ENCODE results near the gene TCF7L1.
"Not testable (repeated sequence)": the region's sequence is repeated elsewhere in the genome, so short reads cannot be mapped to it uniquely, and the experiment has no call there.

TCF7L1 gene

GRCh38 chr2:85333877-85334276 is 200.7 kb downstream of the TCF7L1 start:
- H3K9ac ChIP-seq (ENCODE audit: low read depth, low read length); H3K4me2 ChIP-seq (ENCODE audit: low read length); H3K36me3 ChIP-seq (ENCODE audit: insufficient read depth, low read length); H3K9me3 ChIP-seq (replicated peaks; ENCODE audit: low read length); H3K4me3 ChIP-seq (ENCODE audit: low read length); H3K4me1 ChIP-seq (ENCODE audit: control insufficient read depth, insufficient read depth, low read length): not testable (repeated sequence)
- peaks cover 15% of the 10 kb centered on the region for H3K27me3 ChIP-seq (ENCODE audit: control insufficient read depth, insufficient read depth, low read length)

GRCh38 chr2:85334928-85335327 is 201.7 kb downstream of the TCF7L1 start:
- no peak overlapping the region for H3K4me2 ChIP-seq (ENCODE audit: low read length)
- no peaks in the 10 kb centered on the region for H3K9me3 ChIP-seq (replicated peaks; ENCODE audit: low read length)
- H3K36me3 ChIP-seq (ENCODE audit: insufficient read depth, low read length): no peaks in the 10 kb centered on the region
- H3K27me3 ChIP-seq (ENCODE audit: control insufficient read depth, insufficient read depth, low read length): peaks cover 15% of the 10 kb centered on the region
- no peak overlapping the region for H3K4me3 ChIP-seq (ENCODE audit: low read length)
- H3K9ac ChIP-seq (ENCODE audit: low read depth, low read length): no peak overlapping the region
- H3K4me1 ChIP-seq (ENCODE audit: control insufficient read depth, insufficient read depth, low read length): no peaks in the 10 kb centered on the region

GRCh38 chr2:85340034-85340892 is 207.1 kb downstream of the TCF7L1 start:
- Histone ChIP-seq H3K36me3 (ENCODE audit: insufficient read depth, low read length) (peaks cover 16% of the 10 kb centered on the region), H3K4me3 (ENCODE audit: low read length) (peak overlapping the region; percentile 26), H3K4me2 (ENCODE audit: low read length) (peak overlapping the region; percentile 68), H3K4me1 (ENCODE audit: control insufficient read depth, insufficient read depth, low read length) (no peaks in the 10 kb centered on the region), H3K9ac (ENCODE audit: low read depth, low read length) (no peak overlapping the region), H3K9me3 (replicated peaks; ENCODE audit: low read length) (no peaks in the 10 kb centered on the region), H3K27me3 (ENCODE audit: control insufficient read depth, insufficient read depth, low read length) (peaks cover 15% of the 10 kb centered on the region)

- Histone ChIP-seq H3K4me3 (ENCODE audit: low read length) (no peak overlapping the region), H3K9me3 (replicated peaks; ENCODE audit: low read length) (no peaks in the 10 kb centered on the region), H3K27me3 (ENCODE audit: control insufficient read depth, insufficient read depth, low read length) (peaks cover 15% of the 10 kb centered on the region), H3K4me1 (ENCODE audit: control insufficient read depth, insufficient read depth, low read length) (no peaks in the 10 kb centered on the region), H3K9ac (ENCODE audit: low read depth, low read length) (no peak overlapping the region), H3K36me3 (ENCODE audit: insufficient read depth, low read length) (peaks cover 28% of the 10 kb centered on the region), H3K4me2 (ENCODE audit: low read length) (no peak overlapping the region)
Measured at GRCh38 chr2:85341269-85342029, 208.3 kb downstream of the TCF7L1 start.

GRCh38 chr2:85342156-85342555 is 209.0 kb downstream of the TCF7L1 start:
- no peak overlapping the region for H3K4me3 ChIP-seq (ENCODE audit: low read length)
- no peak overlapping the region for H3K9ac ChIP-seq (ENCODE audit: low read depth, low read length)
- H3K36me3 ChIP-seq (ENCODE audit: insufficient read depth, low read length): peaks cover 33% of the 10 kb centered on the region
- H3K27me3 ChIP-seq (ENCODE audit: control insufficient read depth, insufficient read depth, low read length): peaks cover 15% of the 10 kb centered on the region
- no peak overlapping the region for H3K4me2 ChIP-seq (ENCODE audit: low read length)
- H3K9me3 ChIP-seq (replicated peaks; ENCODE audit: low read length): no peaks in the 10 kb centered on the region
- no peaks in the 10 kb centered on the region for H3K4me1 ChIP-seq (ENCODE audit: control insufficient read depth, insufficient read depth, low read length)

GRCh38 chr2:85343207-85343895 is 210.2 kb downstream of the TCF7L1 start:
- not testable (repeated sequence) for H3K4me3 ChIP-seq (ENCODE audit: low read length); H3K9me3 ChIP-seq (replicated peaks; ENCODE audit: low read length); H3K4me2 ChIP-seq (ENCODE audit: low read length); H3K4me1 ChIP-seq (ENCODE audit: control insufficient read depth, insufficient read depth, low read length); H3K27me3 ChIP-seq (ENCODE audit: control insufficient read depth, insufficient read depth, low read length); H3K9ac ChIP-seq (ENCODE audit: low read depth, low read length)
- H3K36me3 ChIP-seq (ENCODE audit: insufficient read depth, low read length): peaks cover 33% of the 10 kb centered on the region

- Histone ChIP-seq H3K4me2 (ENCODE audit: low read length) (no peak overlapping the region), H3K4me3 (ENCODE audit: low read length) (no peak overlapping the region), H3K36me3 (ENCODE audit: insufficient read depth, low read length) (peaks cover 39% of the 10 kb centered on the region), H3K9me3 (replicated peaks; ENCODE audit: low read length) (no peaks in the 10 kb centered on the region), H3K27me3 (ENCODE audit: control insufficient read depth, insufficient read depth, low read length) (no peaks in the 10 kb centered on the region), H3K9ac (ENCODE audit: low read depth, low read length) (no peak overlapping the region), H3K4me1 (ENCODE audit: control insufficient read depth, insufficient read depth, low read length) (no peaks in the 10 kb centered on the region)
Measured at GRCh38 chr2:85344356-85344954, 211.3 kb downstream of the TCF7L1 start.

GRCh38 chr2:85347599-85347998 is 214.4 kb downstream of the TCF7L1 start:
- Histone ChIP-seq H3K9me3 (replicated peaks; ENCODE audit: low read length) (no peaks in the 10 kb centered on the region), H3K27me3 (ENCODE audit: control insufficient read depth, insufficient read depth, low read length) (no peaks in the 10 kb centered on the region), H3K36me3 (ENCODE audit: insufficient read depth, low read length) (peaks cover 62% of the 10 kb centered on the region), H3K9ac (ENCODE audit: low read depth, low read length) (no peak overlapping the region), H3K4me2 (ENCODE audit: low read length) (no peak overlapping the region), H3K4me1 (ENCODE audit: control insufficient read depth, insufficient read depth, low read length) (no peaks in the 10 kb centered on the region), H3K4me3 (ENCODE audit: low read length) (no peak overlapping the region)

- Histone ChIP-seq H3K27me3 (ENCODE audit: control insufficient read depth, insufficient read depth, low read length) (no peaks in the 10 kb centered on the region), H3K9me3 (replicated peaks; ENCODE audit: low read length) (no peaks in the 10 kb centered on the region), H3K4me2 (ENCODE audit: low read length) (peak overlapping the region; percentile 91), H3K4me3 (ENCODE audit: low read length) (peak overlapping the region; percentile 89), H3K9ac (ENCODE audit: low read depth, low read length) (peak overlapping the region; percentile 93), H3K36me3 (ENCODE audit: insufficient read depth, low read length) (peaks cover 32% of the 10 kb centered on the region), H3K4me1 (ENCODE audit: control insufficient read depth, insufficient read depth, low read length) (peaks cover 18% of the 10 kb centered on the region)
Measured at GRCh38 chr2:85353876-85354285, 220.7 kb downstream of the TCF7L1 start.

- Histone ChIP-seq H3K4me2 (ENCODE audit: low read length) (peak within 1 kb of the TSS; percentile 91), H3K4me1 (ENCODE audit: control insufficient read depth, insufficient read depth, low read length) (peaks cover 18% of the 10 kb centered on the region), H3K27me3 (ENCODE audit: control insufficient read depth, insufficient read depth, low read length) (no peaks in the 10 kb centered on the region), H3K9ac (ENCODE audit: low read depth, low read length) (peak within 1 kb of the TSS; percentile 93), H3K9me3 (replicated peaks; ENCODE audit: low read length) (no peaks in the 10 kb centered on the region), H3K36me3 (ENCODE audit: insufficient read depth, low read length) (peaks cover 26% of the 10 kb centered on the region), H3K4me3 (ENCODE audit: low read length) (peak within 1 kb of the TSS; percentile 89)
Measured at GRCh38 chr2:85354286-85355072, 221.3 kb downstream of the TCF7L1 start, which contains the start of the genes ELMOD3 and RETSAT. ELMOD3 (plus strand) TSS chr2:85354769; CDS start chr2:85357199, 2,430 bp downstream. RETSAT (minus strand) TSS chr2:85354528; CDS start chr2:85354507, 21 bp downstream.

Data from skeletal muscle satellite cell (primary cell).